Upper lobe of left lung (tissue), 6 donors: ENCODE results near the gene FAM53B. TPM values are rescaled to one million over a fixed set of nuclear protein-coding genes. Genes with fewer than 3 reads are reported as not detected.

Experiments used
- ATAC-seq, 2 donors: fragments of 200-7000 bp; cut with Tn5 transposase; one replicate each; pipeline ENCODE4 v1.9.1; 2022; ENCODE audit warnings: mild to moderate bottlenecking in 2 of 2, moderate library complexity in 2 of 2; ENCODE audit not compliant: low FRiP score in 2 of 2
- DNase-seq, 2 donors: peaks; one replicate each; pipeline ENCODE4 v3.0.0-alpha.2; 2019 to 2020
- H3K27ac ChIP-seq, 4 donors: fragments of 200-600 bp; sonication (generic); one replicate each; pipeline ENCODE4 v1.5.1; 2016 to 2019
- H3K27me3 ChIP-seq, 4 donors: fragments of 200-600 bp; sonication (generic); one replicate each; pipeline ENCODE4 v1.5.1; 2017 to 2019
- H3K36me3 ChIP-seq, 4 donors: fragments of 200-600 bp; sonication (generic); one replicate each; pipeline ENCODE4 v1.5.1; 2016 to 2019
- H3K4me1 ChIP-seq, 4 donors: fragments of 200-600 bp; sonication (generic); one replicate each; pipeline ENCODE4 v1.5.1; 2018 to 2019
- H3K4me3 ChIP-seq, 4 donors: fragments of 200-600 bp; sonication (generic); one replicate each; pipeline ENCODE4 v1.5.1; 2017 to 2019; ENCODE audit warnings: mild to moderate bottlenecking in 2 of 4, moderate library complexity in 1 of 4
- H3K9me3 ChIP-seq, 4 donors: fragments of 200-600 bp; sonication (generic); one replicate each; pipeline ENCODE4 v1.5.1; 2018 to 2019
- EP300 ChIP-seq, 4 donors: sonication (generic); formaldehyde crosslinking; IDR thresholded peaks; one replicate each; pipeline ENCODE4 v1.5.1; 2017; ENCODE audit warnings: antibody characterized with exemption in 4 of 4, control low read depth in 2 of 4
- POLR2A ChIP-seq, 4 donors: fragments of 450-650 bp; IDR thresholded peaks; one replicate each; pipeline ENCODE4 v1.5.1; 2016 to 2017; ENCODE audit warnings: antibody characterized with exemption in 4 of 4, mild to moderate bottlenecking in 2 of 4
- POLR2AphosphoS5 ChIP-seq, 2 donors: sonication (generic); formaldehyde crosslinking; IDR thresholded peaks; one replicate each; pipeline ENCODE4 v1.5.1; 2017; ENCODE audit warnings: antibody characterized with exemption in 2 of 2
- WGBS, 2 donors: methylation state at CpG; one replicate each; pipeline ENCODE4 v1.1.5; 2017 to 2018; 5-methylcytosine and 5-hydroxymethylcytosine counted together
- small RNA-seq, 4 donors: library from RNA; depleted of rRNA; stranded (forward); fragments of <200 nt; gene quantifications; one replicate each; pipeline ENCODE3, GENCODE V24; 2016
- total RNA-seq, 6 donors: library from RNA; depleted of rRNA in 4 of 6; stranded (reverse); fragments of >200 nt in 4 of 6; gene quantifications; one replicate each; pipeline versions ENCODE4 v1.1.0 to v1.2.1, GENCODE V29; 2016 to 2021
- TF ChIP-seq, protein P1 (sequence below), 6 experiments: fragments of 450-650 bp in 4 of 6; fragments of 200-600 bp in 2 of 6; sonication (generic) in 2 of 6; IDR thresholded peaks; one replicate each; pipeline ENCODE4 v1.5.1; 2016 to 2019; ENCODE audit warnings: antibody characterized with exemption in 6 of 6
- donor health status: DM: no; HTN: no; CAD: no; lungs with moderate emphysema.
- donor health status: DM: no; HTN: yes; CAD: no; lungs with severe emphysema.

The FAM53B gene
- total RNA-seq, 6 donors from 2014 or later: 35.8 to 62.5 (median 47.8) TPM

DNA sequence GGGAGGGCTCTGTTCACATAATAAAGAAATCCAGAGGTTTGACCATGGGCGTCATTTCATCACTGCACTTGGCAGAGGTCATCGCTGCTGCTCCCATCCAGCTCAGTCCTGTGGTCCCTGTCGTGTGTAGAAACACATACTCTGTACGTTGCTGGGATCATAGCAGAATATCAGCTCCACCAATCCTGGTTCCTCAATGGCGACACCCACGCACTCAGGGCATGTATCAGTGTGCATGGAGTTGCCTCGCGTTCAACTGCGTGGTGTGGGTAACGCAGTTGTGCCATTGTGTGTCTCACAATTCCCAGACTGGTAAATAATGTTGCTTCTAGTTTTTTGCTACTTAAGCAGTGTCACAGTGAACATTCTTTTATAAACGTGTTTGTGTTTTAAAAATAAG is 171.4 kb downstream of the FAM53B start:
- Histone ChIP-seq H3K4me1 (no peaks in the 10 kb centered on the region), H3K9me3 (no peaks in the 10 kb centered on the region), H3K27ac (no peak overlapping the region), H3K4me3 (no peak overlapping the region), H3K27me3 (no peaks in the 10 kb centered on the region), H3K36me3 (no peaks in the 10 kb centered on the region)
- DNase-seq: no peak
- ATAC-seq: no peak
- TF ChIP-seq POLR2AphosphoS5 (IDR thresholded peaks at IDR 0.05): no peak
- no peak for TF ChIP-seq EP300 (IDR thresholded peaks at IDR 0.05)
- TF ChIP-seq POLR2A (IDR thresholded peaks at IDR 0.05): no peak
- TF ChIP-seq, protein P1, sequence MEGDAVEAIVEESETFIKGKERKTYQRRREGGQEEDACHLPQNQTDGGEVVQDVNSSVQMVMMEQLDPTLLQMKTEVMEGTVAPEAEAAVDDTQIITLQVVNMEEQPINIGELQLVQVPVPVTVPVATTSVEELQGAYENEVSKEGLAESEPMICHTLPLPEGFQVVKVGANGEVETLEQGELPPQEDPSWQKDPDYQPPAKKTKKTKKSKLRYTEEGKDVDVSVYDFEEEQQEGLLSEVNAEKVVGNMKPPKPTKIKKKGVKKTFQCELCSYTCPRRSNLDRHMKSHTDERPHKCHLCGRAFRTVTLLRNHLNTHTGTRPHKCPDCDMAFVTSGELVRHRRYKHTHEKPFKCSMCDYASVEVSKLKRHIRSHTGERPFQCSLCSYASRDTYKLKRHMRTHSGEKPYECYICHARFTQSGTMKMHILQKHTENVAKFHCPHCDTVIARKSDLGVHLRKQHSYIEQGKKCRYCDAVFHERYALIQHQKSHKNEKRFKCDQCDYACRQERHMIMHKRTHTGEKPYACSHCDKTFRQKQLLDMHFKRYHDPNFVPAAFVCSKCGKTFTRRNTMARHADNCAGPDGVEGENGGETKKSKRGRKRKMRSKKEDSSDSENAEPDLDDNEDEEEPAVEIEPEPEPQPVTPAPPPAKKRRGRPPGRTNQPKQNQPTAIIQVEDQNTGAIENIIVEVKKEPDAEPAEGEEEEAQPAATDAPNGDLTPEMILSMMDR (IDR thresholded peaks at IDR 0.05): no peak
- WGBS, 2 donors: 84 to 87% methylated on average over 11 of the region's 11 CpGs

DNA sequence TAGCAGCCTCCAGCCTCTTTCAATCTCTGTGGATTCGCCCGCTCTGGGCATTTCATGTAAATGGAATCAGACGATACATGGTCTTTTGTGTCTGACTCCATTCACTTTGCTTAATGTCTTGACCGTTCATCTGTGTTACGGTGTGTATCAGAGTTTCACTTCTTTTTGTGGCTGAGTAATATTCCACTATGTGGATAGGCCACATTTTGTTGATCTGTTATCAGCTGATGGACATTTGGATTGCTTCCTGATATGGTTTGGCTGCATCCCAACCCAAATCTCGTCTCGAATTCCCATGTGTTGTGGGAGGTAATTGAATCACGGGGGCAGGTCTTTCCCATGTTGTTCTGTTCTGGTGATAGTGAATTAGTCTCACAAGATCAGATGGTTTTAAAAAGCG is 173.5 kb downstream of the FAM53B start:
- DNase-seq (no peak), ATAC-seq (no peak)
- H3K4me1 ChIP-seq: peaks cover 0 to 3% (median 0%) of the 10 kb centered on the region in 4 donors
- H3K4me3 ChIP-seq: no peak overlapping the region
- H3K27me3 ChIP-seq: no peaks in the 10 kb centered on the region
- WGBS, 2 donors: 82 to 84% methylated on average over 9 of the region's 9 CpGs
- TF ChIP-seq, protein P1 (IDR thresholded peaks at IDR 0.05): no peak
- TF ChIP-seq POLR2AphosphoS5 (IDR thresholded peaks at IDR 0.05) (no peak), POLR2A (IDR thresholded peaks at IDR 0.05) (no peak), EP300 (IDR thresholded peaks at IDR 0.05) (no peak)
- no peak overlapping the region for H3K27ac ChIP-seq
- H3K36me3 ChIP-seq: no peaks in the 10 kb centered on the region
- no peaks in the 10 kb centered on the region for H3K9me3 ChIP-seq

DNA sequence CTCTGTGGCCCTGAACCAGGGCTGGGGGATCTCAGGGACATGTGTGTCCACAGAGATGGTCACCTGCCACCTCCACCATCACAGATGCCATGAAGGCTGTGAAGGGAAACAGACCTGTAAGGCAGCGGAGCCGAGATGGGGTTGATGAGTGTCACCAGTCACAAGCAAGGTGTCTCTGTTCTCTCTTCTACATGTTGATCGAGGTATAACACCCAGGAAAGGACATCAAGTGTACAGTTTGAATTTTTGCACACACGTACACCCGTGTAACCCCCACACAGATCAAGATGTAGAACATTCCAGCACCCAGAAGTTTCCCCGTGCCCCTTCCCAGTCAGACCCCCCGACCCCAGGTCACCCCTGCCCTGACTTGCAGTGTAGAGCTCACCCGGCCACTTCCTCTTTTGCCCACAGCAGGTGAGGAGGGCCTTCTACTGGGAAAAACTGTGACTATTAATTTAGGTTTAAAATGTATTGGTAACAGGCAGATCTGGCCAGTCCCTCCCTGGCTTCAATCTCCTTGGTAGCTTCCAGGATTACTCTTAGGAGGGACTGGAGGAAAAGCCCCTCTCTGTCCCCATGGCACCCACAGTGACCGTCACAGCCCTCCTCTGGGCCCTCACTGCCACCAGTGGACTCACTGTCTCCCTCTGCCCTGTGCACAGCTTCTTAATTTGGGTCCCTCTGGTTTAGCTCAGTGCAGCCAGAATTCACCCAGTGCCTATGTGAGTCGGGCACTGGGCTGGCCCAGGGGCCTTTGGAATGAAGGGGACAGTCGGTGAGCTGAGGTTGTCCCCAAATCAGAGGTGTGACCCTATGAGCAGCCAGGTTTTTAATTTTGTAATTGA is 174.3 kb downstream of the FAM53B start:
- no peaks in the 10 kb centered on the region for H3K27me3 ChIP-seq
- WGBS, 2 donors: 64 to 94% methylated on average over 10 of the region's 11 CpGs
- no peak for ATAC-seq
- H3K4me3 ChIP-seq: no peak overlapping the region
- TF ChIP-seq, protein P1 (IDR thresholded peaks at IDR 0.05): no peak
- H3K27ac ChIP-seq: no peak overlapping the region
- H3K9me3 ChIP-seq: no peaks in the 10 kb centered on the region
- peaks cover 0 to 3% (median 0%) of the 10 kb centered on the region in 4 donors for H3K4me1 ChIP-seq
- DNase-seq: no peak
- no peaks in the 10 kb centered on the region for H3K36me3 ChIP-seq

Small RNAs within 50 kb of the gene (small RNA-seq; reads per million reads assigned to genes)
- 0 reads per million in 4 donors for gene RF00019

Other genes starting within 250 kb of the FAM53B start
- gene EEF1AKMT2, start 47.5 kb upstream of the FAM53B start, total RNA-seq: 10 to 100 TPM in 4 of 6 donors, 1 to 10 TPM in 2; 3.6 to 17.3 (median 11.4) TPM
- 10 to 100 TPM in 4 of 6 donors, 1 to 10 TPM in 2; 7.3 to 18.7 (median 12.6) TPM for gene ABRAXAS2, start 57.4 kb upstream of the FAM53B start, total RNA-seq
- 10 to 100 TPM; 14.6 to 35.4 (median 17.1) TPM for gene ZRANB1, start 197.7 kb upstream of the FAM53B start, total RNA-seq